ENCODE measurements around the gene UBE2L3. TPM values are rescaled to one million over a fixed set of nuclear protein-coding genes. Genes with fewer than 3 reads are reported as not detected.

Gene UBE2L3
- total and polyA plus RNA-seq, 2 donors (not counting 1 experiment from before 2014, with no cell fraction given): 13.5 to 30.9 TPM

GRCh38 chr22:21585389-21585788 lies 17.9 kb downstream of the UBE2L3 start:
- Mint-ChIP-seq H3K9me3 (ENCODE audit: insufficient read depth) (no peaks in the 10 kb centered on the region), H3K4me3 (no peak overlapping the region), H3K27ac (peak overlapping the region; percentile 34), H3K4me1 (peaks cover 40% of the 10 kb centered on the region), H3K27me3 (no peaks in the 10 kb centered on the region)
- Histone ChIP-seq H3K36me3 (replicated peaks in 1 of 2; ENCODE audit: control extremely low read depth in 1 of 2, control insufficient read depth in 1 of 2, extremely low read depth in 1 of 2, insufficient read depth in 2 of 2, low read length in 1 of 2) (peaks cover 5 to 6% of the 10 kb centered on the region in 2 experiments), H3K27me3 (replicated peaks in 1 of 4; ENCODE audit: control extremely low read depth in 1 of 4, control insufficient read depth in 3 of 4, insufficient read depth in 4 of 4, low read length in 3 of 4) (no peaks in the 10 kb centered on the region), H2AFZ (ENCODE audit: insufficient read depth, low read depth, low read length, poor library complexity, severe bottlenecking) (no peak overlapping the region), H3K9ac (ENCODE audit: low read length) (no peak overlapping the region), H3K79me2 (ENCODE audit: control insufficient read depth, insufficient read depth, low read length) (peaks cover 94% of the 10 kb centered on the region), H3K4me1 (ENCODE audit: control insufficient read depth in 2 of 2, insufficient read depth in 2 of 2, low read length in 2 of 2) (peaks cover 22 to 43% of the 10 kb centered on the region in 2 donors), H4K20me1 (ENCODE audit: control insufficient read depth, insufficient read depth, low read length, poor library complexity, severe bottlenecking) (peaks cover 82% of the 10 kb centered on the region), H3K9me3 (ENCODE audit: control extremely low read depth in 1 of 3, control insufficient read depth in 2 of 3, insufficient read depth in 1 of 3, low read length in 2 of 3) (no peaks in the 10 kb centered on the region), H3K4me2 (replicated peaks; ENCODE audit: low read depth, low read length, poor library complexity, severe bottlenecking) (no peak overlapping the region), H3K4me3 (ENCODE audit: control extremely low read depth in 1 of 5, extremely low read depth in 1 of 5, insufficient read depth in 1 of 5, low read depth in 2 of 5, low read length in 4 of 5) (no peak overlapping the region), H3K27ac (ENCODE audit: low read length in 2 of 2) (peak overlapping the region in 1 of 2 donors; percentile 51)
- ChIA-PET CTCF (interaction anchor here (1.2 kb wide), 2 partner anchors 44 to 62 kb away, joined by 3 to 4 read pairs; no protein-coding TSS in a partner anchor), POLR2A (interaction anchor here (1.2 kb wide), 1 partner anchor 56 kb away, joined by 3 read pairs; no protein-coding TSS in a partner anchor)
- no CpG with 5 or more reads among the region's 2 CpGs for WGBS (ENCODE audit: insufficient coverage)
- intact Hi-C loops (cut with micrococcal nuclease): loop anchor here (5.0 kb wide), 1 partner anchor 47 kb away; the partner anchor contains the start of genes CCDC116 and YDJC
- TF ChIP-seq CTCF (IDR thresholded peaks at IDR 0.05) (no peak), EZH2 (IDR thresholded peaks at IDR 0.05; ENCODE audit: borderline replicate concordance, insufficient read depth, low read depth, low read length, poor library complexity, severe bottlenecking) (no peak)
- ATAC-seq (ENCODE audit: low read depth) (no peak), DNase-seq (no peak)
